ENCODE results near the gene KLRC3. TPM values are rescaled to one million over a fixed set of nuclear protein-coding genes. Genes with fewer than 3 reads are reported as not detected.
"Not testable (repeated sequence)": the region's sequence is repeated elsewhere in the genome, so short reads cannot be mapped to it uniquely, and the experiment has no call there.

KLRC3 gene
- total RNA-seq: 1 to 10 TPM in 2 of 5 experiments, under 1 TPM in 1, not detected in 2; 0.46 to 7.8 (median 1.6) TPM
- not detected for polyA plus RNA-seq
- total RNA-seq: not detected

GRCh38 chr12:10420334-10420733 is at the start of gene KLRC3:
Gene KLRC3, minus strand, starts transcription at chr12:10420595. Its CDS starts 45 bp downstream, at chr12:10420550.
- H3K27me3 ChIP-seq (ENCODE audit: control insufficient read depth in 2 of 2, insufficient read depth in 2 of 2, low read length in 2 of 2); POLR2A ChIA-PET; H3K9me3 ChIP-seq (ENCODE audit: control insufficient read depth in 2 of 3, low read length in 3 of 3); H3K27ac Mint-ChIP-seq; ATAC-seq; H3K4me1 ChIP-seq (ENCODE audit: control insufficient read depth in 2 of 2, insufficient read depth in 2 of 2, low read length in 2 of 2); H3K27me3 Mint-ChIP-seq; CTCF ChIA-PET; H3K36me3 ChIP-seq (ENCODE audit: control insufficient read depth in 2 of 3, insufficient read depth in 3 of 3, low read length in 3 of 3); intact Hi-C loops (cut with micrococcal nuclease); H3K4me1 Mint-ChIP-seq; DNase-seq; H3K4me3 ChIP-seq (ENCODE audit: low read length); H3K27ac ChIP-seq (ENCODE audit: low read depth, low read length); H3K9me3 Mint-ChIP-seq; H3K36me3 Mint-ChIP-seq: not testable (repeated sequence)
- peak within 1 kb of the TSS in 1 of 10 donors; percentile 62 for H3K4me3 Mint-ChIP-seq

GRCh38 chr12:10469701-10470100 is 49.3 kb upstream of the KLRC3 start:
- Histone ChIP-seq H3K27me3 (ENCODE audit: control insufficient read depth in 2 of 2, insufficient read depth in 2 of 2, low read length in 2 of 2) (no peaks in the 10 kb centered on the region), H3K9me3 (ENCODE audit: control insufficient read depth in 2 of 3, low read length in 3 of 3) (no peaks in the 10 kb centered on the region), H3K36me3 (ENCODE audit: control insufficient read depth in 2 of 3, insufficient read depth in 3 of 3, low read length in 3 of 3) (no peaks in the 10 kb centered on the region), H3K4me1 (ENCODE audit: control insufficient read depth in 2 of 2, insufficient read depth in 2 of 2, low read length in 2 of 2) (no peaks in the 10 kb centered on the region), H3K4me3 (ENCODE audit: low read length) (no peak overlapping the region), H3K27ac (ENCODE audit: low read depth, low read length) (no peak overlapping the region)
- no peak for DNase-seq
- ChIA-PET CTCF (no interaction called here), POLR2A (no interaction called here)
- H3K4me1 Mint-ChIP-seq: no peaks in the 10 kb centered on the region
- peaks cover 0 to 3% (median 0%) of the 10 kb centered on the region in 5 donors for H3K36me3 Mint-ChIP-seq
- no peak overlapping the region for H3K27ac Mint-ChIP-seq
- peaks cover 0 to 10% (median 4%) of the 10 kb centered on the region in 11 donors for H3K9me3 Mint-ChIP-seq
- H3K4me3 Mint-ChIP-seq: no peak overlapping the region
- H3K27me3 Mint-ChIP-seq: peaks cover 0 to 27% (median 23%) of the 10 kb centered on the region in 5 donors
- intact Hi-C loops (cut with micrococcal nuclease): no loop called here
- ATAC-seq: no peak

- CTCF ChIA-PET: no interaction called here
Measured at GRCh38 chr12:10466311-10466710, 45.9 kb upstream of the KLRC3 start.

GRCh38 chr12:10457760-10458159 is 37.4 kb upstream of the KLRC3 start:
- intact Hi-C loops (cut with micrococcal nuclease): no loop called here
- ChIA-PET CTCF (no interaction called here), POLR2A (no interaction called here)
- ATAC-seq: no peak
- Mint-ChIP-seq H3K27me3 (peaks cover 0 to 18% (median 5%) of the 10 kb centered on the region in 5 donors), H3K4me3 (no peak overlapping the region), H3K27ac (no peak overlapping the region), H3K9me3 (peaks cover 9 to 41% (median 27%) of the 10 kb centered on the region in 11 donors), H3K36me3 (peaks cover 0 to 10% (median 0%) of the 10 kb centered on the region in 5 donors), H3K4me1 (no peaks in the 10 kb centered on the region)
- no peaks in the 10 kb centered on the region for H3K4me1 ChIP-seq (ENCODE audit: control insufficient read depth in 2 of 2, insufficient read depth in 2 of 2, low read length in 2 of 2)
- no peak for DNase-seq
- no peaks in the 10 kb centered on the region for H3K36me3 ChIP-seq (ENCODE audit: control insufficient read depth in 2 of 3, insufficient read depth in 3 of 3, low read length in 3 of 3)
- H3K27ac ChIP-seq (ENCODE audit: low read depth, low read length): no peak overlapping the region
- H3K4me3 ChIP-seq (ENCODE audit: low read length): no peak overlapping the region
- peaks cover 0 to 10% (median 5%) of the 10 kb centered on the region in 3 experiments for H3K9me3 ChIP-seq (ENCODE audit: control insufficient read depth in 2 of 3, low read length in 3 of 3)
- no peaks in the 10 kb centered on the region for H3K27me3 ChIP-seq (ENCODE audit: control insufficient read depth in 2 of 2, insufficient read depth in 2 of 2, low read length in 2 of 2)

More at GRCh38 chr12:10466311-10466710, 45.9 kb upstream of the KLRC3 start:
- Mint-ChIP-seq H3K4me3 (no peak overlapping the region), H3K4me1 (no peaks in the 10 kb centered on the region), H3K36me3 (peaks cover 0 to 3% (median 0%) of the 10 kb centered on the region in 5 donors), H3K9me3 (peaks cover 0 to 9% (median 4%) of the 10 kb centered on the region in 11 donors), H3K27ac (no peak overlapping the region), H3K27me3 (peaks cover 2 to 56% (median 40%) of the 10 kb centered on the region in 5 donors)
- H3K36me3 ChIP-seq (ENCODE audit: control insufficient read depth in 2 of 3, insufficient read depth in 3 of 3, low read length in 3 of 3): no peaks in the 10 kb centered on the region
- DNase-seq (no peak), ATAC-seq (no peak)
- H3K4me3 ChIP-seq (ENCODE audit: low read length): no peak overlapping the region
- H3K27ac ChIP-seq (ENCODE audit: low read depth, low read length): no peak overlapping the region
- POLR2A ChIA-PET: no interaction called here
- H3K4me1 ChIP-seq (ENCODE audit: control insufficient read depth in 2 of 2, insufficient read depth in 2 of 2, low read length in 2 of 2): no peaks in the 10 kb centered on the region
- intact Hi-C loops (cut with micrococcal nuclease): no loop called here
- no peaks in the 10 kb centered on the region for H3K9me3 ChIP-seq (ENCODE audit: control insufficient read depth in 2 of 3, low read length in 3 of 3)
- no peaks in the 10 kb centered on the region for H3K27me3 ChIP-seq (ENCODE audit: control insufficient read depth in 2 of 2, insufficient read depth in 2 of 2, low read length in 2 of 2)

- DNase-seq (no peak), ATAC-seq (no peak)
- Histone ChIP-seq H3K9me3 (ENCODE audit: control insufficient read depth in 2 of 3, low read length in 3 of 3) (peaks cover 0 to 10% (median 5%) of the 10 kb centered on the region in 3 experiments), H3K27me3 (ENCODE audit: control insufficient read depth in 2 of 2, insufficient read depth in 2 of 2, low read length in 2 of 2) (no peaks in the 10 kb centered on the region), H3K36me3 (ENCODE audit: control insufficient read depth in 2 of 3, insufficient read depth in 3 of 3, low read length in 3 of 3) (no peaks in the 10 kb centered on the region), H3K27ac (ENCODE audit: low read depth, low read length) (no peak overlapping the region), H3K4me1 (ENCODE audit: control insufficient read depth in 2 of 2, insufficient read depth in 2 of 2, low read length in 2 of 2) (no peaks in the 10 kb centered on the region), H3K4me3 (ENCODE audit: low read length) (no peak overlapping the region)
- intact Hi-C loops (cut with micrococcal nuclease): no loop called here
- Mint-ChIP-seq H3K4me3 (no peak overlapping the region), H3K27me3 (peaks cover 0 to 9% (median 3%) of the 10 kb centered on the region in 5 donors), H3K4me1 (no peaks in the 10 kb centered on the region), H3K9me3 (peaks cover 8 to 41% (median 26%) of the 10 kb centered on the region in 11 donors), H3K36me3 (peaks cover 0 to 10% (median 0%) of the 10 kb centered on the region in 5 donors), H3K27ac (no peak overlapping the region)
- POLR2A ChIA-PET: no interaction called here
- CTCF ChIA-PET: no interaction called here
Measured at GRCh38 chr12:10456856-10457255, 36.5 kb upstream of the KLRC3 start.

- Histone ChIP-seq H3K36me3 (ENCODE audit: control insufficient read depth in 2 of 3, insufficient read depth in 3 of 3, low read length in 3 of 3) (no peaks in the 10 kb centered on the region), H3K9me3 (ENCODE audit: control insufficient read depth in 2 of 3, low read length in 3 of 3) (peaks cover 0 to 10% (median 5%) of the 10 kb centered on the region in 3 experiments), H3K4me1 (ENCODE audit: control insufficient read depth in 2 of 2, insufficient read depth in 2 of 2, low read length in 2 of 2) (no peaks in the 10 kb centered on the region), H3K4me3 (ENCODE audit: low read length) (no peak overlapping the region), H3K27ac (ENCODE audit: low read depth, low read length) (no peak overlapping the region), H3K27me3 (ENCODE audit: control insufficient read depth in 2 of 2, insufficient read depth in 2 of 2, low read length in 2 of 2) (no peaks in the 10 kb centered on the region)
- no peak overlapping the region for H3K4me3 Mint-ChIP-seq
- peaks cover 0 to 9% (median 0%) of the 10 kb centered on the region in 5 donors for H3K27me3 Mint-ChIP-seq
- ChIA-PET CTCF (no interaction called here), POLR2A (interaction anchor here (0.6 kb wide), 1 partner anchor 11 kb away, joined by 3 read pairs; no protein-coding TSS in a partner anchor)
- intact Hi-C loops (cut with micrococcal nuclease): no loop called here
- no peak overlapping the region for H3K27ac Mint-ChIP-seq
- no peaks in the 10 kb centered on the region for H3K4me1 Mint-ChIP-seq
- H3K36me3 Mint-ChIP-seq: peaks cover 0 to 10% (median 0%) of the 10 kb centered on the region in 5 donors
- DNase-seq: no peak
- peaks cover 8 to 41% (median 25%) of the 10 kb centered on the region in 11 donors for H3K9me3 Mint-ChIP-seq
- ATAC-seq: no peak
Measured at GRCh38 chr12:10455766-10456165, 35.4 kb upstream of the KLRC3 start.

GRCh38 chr12:10454531-10454930 is 34.1 kb upstream of the KLRC3 start:
- Mint-ChIP-seq H3K4me1 (no peaks in the 10 kb centered on the region), H3K4me3 (no peak overlapping the region), H3K9me3 (peaks cover 8 to 36% (median 23%) of the 10 kb centered on the region in 11 donors), H3K36me3 (peaks cover 0 to 10% (median 0%) of the 10 kb centered on the region in 5 donors), H3K27ac (no peak overlapping the region), H3K27me3 (peaks cover 0 to 14% (median 0%) of the 10 kb centered on the region in 5 donors)
- Histone ChIP-seq H3K9me3 (ENCODE audit: control insufficient read depth in 2 of 3, low read length in 3 of 3) (peaks cover 0 to 10% (median 5%) of the 10 kb centered on the region in 3 experiments), H3K27me3 (ENCODE audit: control insufficient read depth in 2 of 2, insufficient read depth in 2 of 2, low read length in 2 of 2) (no peaks in the 10 kb centered on the region), H3K36me3 (ENCODE audit: control insufficient read depth in 2 of 3, insufficient read depth in 3 of 3, low read length in 3 of 3) (no peaks in the 10 kb centered on the region), H3K4me1 (ENCODE audit: control insufficient read depth in 2 of 2, insufficient read depth in 2 of 2, low read length in 2 of 2) (no peaks in the 10 kb centered on the region), H3K4me3 (ENCODE audit: low read length) (no peak overlapping the region), H3K27ac (ENCODE audit: low read depth, low read length) (no peak overlapping the region)
- POLR2A ChIA-PET: no interaction called here
- intact Hi-C loops (cut with micrococcal nuclease): no loop called here
- CTCF ChIA-PET: no interaction called here
- no peak for DNase-seq
- no peak for ATAC-seq

Data from naive thymus-derived CD4-positive, alpha-beta T cell (primary cell).